ENCODE data around the gene ASB6. TPM values are rescaled to one million over a fixed set of nuclear protein-coding genes. Genes with fewer than 3 reads are reported as not detected.

ASB6 gene
- total RNA-seq, 1 experiment from 2014 or later, result 21.0 TPM

- no peaks in the 10 kb centered on the region; a peak in 1 of 5 replicates for H3K9me3 Mint-ChIP-seq
- peaks cover 48% of the 10 kb centered on the region for H3K27me3 Mint-ChIP-seq (ENCODE audit: low read depth)
- Histone ChIP-seq H3K56ac (ENCODE audit: insufficient read length, low read depth, low read length) (no peak overlapping the region), H2BK12ac (ENCODE audit: insufficient read length, low read depth, low read length) (no peak overlapping the region), H3K14ac (ENCODE audit: insufficient read depth, low read length) (no peak overlapping the region), H2BK20ac (ENCODE audit: low read depth, low read length, poor library complexity, severe bottlenecking) (no peak overlapping the region), H3K23ac (ENCODE audit: insufficient read length, low read depth, low read length) (no peak overlapping the region), H3K9ac (ENCODE audit: extremely low read depth, insufficient read length, low read length) (no peak overlapping the region), H2AK5ac (ENCODE audit: insufficient read length, low read length) (no peak overlapping the region), H2BK120ac (ENCODE audit: low read depth, low read length, poor library complexity, severe bottlenecking) (no peak overlapping the region), H2BK15ac (ENCODE audit: low read depth, low read length) (no peak overlapping the region), H4K5ac (ENCODE audit: insufficient read length, low read depth, low read length) (no peak overlapping the region), H3K4me2 (ENCODE audit: insufficient read depth, insufficient read length, low read length) (no peak overlapping the region), H4K20me1 (ENCODE audit: control insufficient read depth, insufficient read depth, insufficient read length) (no peaks in the 10 kb centered on the region), H3K18ac (ENCODE audit: insufficient read length, low read depth, low read length) (no peak overlapping the region), H3K4me1 (ENCODE audit: insufficient read depth, low read length) (peaks cover 3% of the 10 kb centered on the region; the same call in 1 of the 2 replicates), H3K27ac (ENCODE audit: insufficient read length, low read depth, low read length) (no peak overlapping the region), H2BK5ac (ENCODE audit: insufficient read length, low read length) (no peak overlapping the region), H3T11ph (ENCODE audit: low read length) (no peak overlapping the region), H4K91ac (ENCODE audit: insufficient read length, low read depth, low read length) (no peak overlapping the region), H2AFZ (ENCODE audit: low read length) (no peak overlapping the region), H3K9me3 (ENCODE audit: control insufficient read depth, low read depth, low read length) (no peaks in the 10 kb centered on the region), H3K4ac (ENCODE audit: low read depth, low read length) (no peak overlapping the region), H3K79me1 (ENCODE audit: insufficient read depth, low read depth, low read length, poor library complexity, severe bottlenecking) (no peaks in the 10 kb centered on the region), H3K79me2 (ENCODE audit: insufficient read depth, low read length) (no peaks in the 10 kb centered on the region), H4K8ac (replicated peaks; ENCODE audit: insufficient read length, low read depth, low read length) (no peak overlapping the region), H3K27me3 (ENCODE audit: insufficient read depth, low read length) (no peaks in the 10 kb centered on the region), H3K23me2 (ENCODE audit: insufficient read length, low read depth, low read length, poor library complexity, severe bottlenecking) (peaks cover 5% of the 10 kb centered on the region)
- H3K4me3 Mint-ChIP-seq, result no peak overlapping the region
- DNase-seq, result no peak
- no CpG with 5 or more reads among the region's 7 CpGs for WGBS (ENCODE audit: extremely low coverage, insufficient read length, low lambda C conversion rate)
- TF ChIP-seq CTCF (conservative IDR thresholded peaks at IDR 0.05), result no peak; the same call in 2 of the 3 replicates
- H3K27ac Mint-ChIP-seq, result no peak overlapping the region
- no peaks in the 10 kb centered on the region for H3K36me3 Mint-ChIP-seq (ENCODE audit: insufficient read depth in 1 of 3, low read depth in 3 of 3)
- H3K4me1 Mint-ChIP-seq, result peaks cover 21 to 27% of the 10 kb centered on the region in 2 experiments
These were observed 29.8 kb downstream of the ASB6 start for GRCh38 chr9:129612123-129612522.

Data from H9 (cell line).